ENCODE measurements around the gene TDRD12. TPM values are rescaled to one million over a fixed set of nuclear protein-coding genes. Genes with fewer than 3 reads are reported as not detected.

TDRD12 gene
- total RNA-seq, 1 experiment from 2014 or later, result 0.33 TPM

GRCh38 chr19:32748497-32748896 lies 28.9 kb downstream of the TDRD12 start:
- no peak overlapping the region for H3K27ac ChIP-seq (ENCODE audit: low read length)
- H3K4me1 ChIP-seq (ENCODE audit: control insufficient read depth, insufficient read depth, low read length), result no peaks in the 10 kb centered on the region
- H3K36me3 ChIP-seq (ENCODE audit: control insufficient read depth, insufficient read depth, low read length), result no peaks in the 10 kb centered on the region
- POLR2A ChIA-PET, result interaction anchor here (0.6 kb wide), 1 partner anchor 67 kb away, joined by 6 read pairs; no protein-coding TSS in a partner anchor
- BruUV-seq (replicated peaks), result no TSS peak
- CTCF ChIA-PET, result no interaction called here
- no peak; the same call in 1 of the 2 replicates for TF ChIP-seq CTCF (IDR thresholded peaks at IDR 0.05)
- no peak for TF ChIP-seq SIN3A (IDR thresholded peaks at IDR 0.05; ENCODE audit: borderline replicate concordance, insufficient read depth, low read depth, low read length)
- DNase-seq (ENCODE audit: low read depth, low spot score) (no peak), ATAC-seq (peak; percentile 75)
- no peaks in the 10 kb centered on the region; the same call in 1 of the 2 replicates for H3K27me3 ChIP-seq (ENCODE audit: control insufficient read depth, insufficient read depth, low read length)
- in situ Hi-C loops (cut with HindIII; ENCODE audit: low pct_unique_long_range_greater_than_20kb, low sequenced_read_pairs) (no loop called here), intact Hi-C loops (cut with micrococcal nuclease; ENCODE audit: unreplicated experiment) (no loop called here)
- no peak overlapping the region for H3K4me3 ChIP-seq (ENCODE audit: low read depth in 2 of 2, low read length in 2 of 2)
- H3K9me3 ChIP-seq (ENCODE audit: control insufficient read depth, insufficient read depth, low read depth, low read length), result no peaks in the 10 kb centered on the region

- BruUV-seq (replicated peaks), result no TSS peak
- no peaks in the 10 kb centered on the region for H3K9me3 ChIP-seq (ENCODE audit: control insufficient read depth, insufficient read depth, low read depth, low read length)
Observed at GRCh38 chr19:32748948-32749347, 29.4 kb downstream of the TDRD12 start.

More at GRCh38 chr19:32748948-32749347, 29.4 kb downstream of the TDRD12 start:
- DNase-seq (ENCODE audit: low read depth, low spot score) (no peak), ATAC-seq (no peak)
- intact Hi-C loops (cut with micrococcal nuclease; ENCODE audit: unreplicated experiment) (no loop called here), in situ Hi-C loops (cut with HindIII; ENCODE audit: low pct_unique_long_range_greater_than_20kb, low sequenced_read_pairs) (no loop called here)
- POLR2A ChIA-PET, result interaction anchor here (0.6 kb wide), 1 partner anchor 68 kb away, joined by 6 read pairs; no protein-coding TSS in a partner anchor
- H3K36me3 ChIP-seq (ENCODE audit: control insufficient read depth, insufficient read depth, low read length), result no peaks in the 10 kb centered on the region
- H3K27me3 ChIP-seq (ENCODE audit: control insufficient read depth, insufficient read depth, low read length), result no peaks in the 10 kb centered on the region; the same call in 1 of the 2 replicates
- H3K27ac ChIP-seq (ENCODE audit: low read length), result no peak overlapping the region
- H3K4me1 ChIP-seq (ENCODE audit: control insufficient read depth, insufficient read depth, low read length), result no peaks in the 10 kb centered on the region
- TF ChIP-seq CTCF (IDR thresholded peaks at IDR 0.05) (no peak), POLR2AphosphoS5 (IDR thresholded peaks at IDR 0.05; ENCODE audit: low read depth, low read length) (no peak), SIN3A (IDR thresholded peaks at IDR 0.05; ENCODE audit: borderline replicate concordance, insufficient read depth, low read depth, low read length) (no peak)
- TF ChIP-seq, protein P1, sequence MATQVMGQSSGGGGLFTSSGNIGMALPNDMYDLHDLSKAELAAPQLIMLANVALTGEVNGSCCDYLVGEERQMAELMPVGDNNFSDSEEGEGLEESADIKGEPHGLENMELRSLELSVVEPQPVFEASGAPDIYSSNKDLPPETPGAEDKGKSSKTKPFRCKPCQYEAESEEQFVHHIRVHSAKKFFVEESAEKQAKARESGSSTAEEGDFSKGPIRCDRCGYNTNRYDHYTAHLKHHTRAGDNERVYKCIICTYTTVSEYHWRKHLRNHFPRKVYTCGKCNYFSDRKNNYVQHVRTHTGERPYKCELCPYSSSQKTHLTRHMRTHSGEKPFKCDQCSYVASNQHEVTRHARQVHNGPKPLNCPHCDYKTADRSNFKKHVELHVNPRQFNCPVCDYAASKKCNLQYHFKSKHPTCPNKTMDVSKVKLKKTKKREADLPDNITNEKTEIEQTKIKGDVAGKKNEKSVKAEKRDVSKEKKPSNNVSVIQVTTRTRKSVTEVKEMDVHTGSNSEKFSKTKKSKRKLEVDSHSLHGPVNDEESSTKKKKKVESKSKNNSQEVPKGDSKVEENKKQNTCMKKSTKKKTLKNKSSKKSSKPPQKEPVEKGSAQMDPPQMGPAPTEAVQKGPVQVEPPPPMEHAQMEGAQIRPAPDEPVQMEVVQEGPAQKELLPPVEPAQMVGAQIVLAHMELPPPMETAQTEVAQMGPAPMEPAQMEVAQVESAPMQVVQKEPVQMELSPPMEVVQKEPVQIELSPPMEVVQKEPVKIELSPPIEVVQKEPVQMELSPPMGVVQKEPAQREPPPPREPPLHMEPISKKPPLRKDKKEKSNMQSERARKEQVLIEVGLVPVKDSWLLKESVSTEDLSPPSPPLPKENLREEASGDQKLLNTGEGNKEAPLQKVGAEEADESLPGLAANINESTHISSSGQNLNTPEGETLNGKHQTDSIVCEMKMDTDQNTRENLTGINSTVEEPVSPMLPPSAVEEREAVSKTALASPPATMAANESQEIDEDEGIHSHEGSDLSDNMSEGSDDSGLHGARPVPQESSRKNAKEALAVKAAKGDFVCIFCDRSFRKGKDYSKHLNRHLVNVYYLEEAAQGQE (IDR thresholded peaks at IDR 0.05; ENCODE audit: insufficient read depth in 1 of 2, low read depth in 2 of 2, low read length in 1 of 2), result no peak
- H3K4me3 ChIP-seq (ENCODE audit: low read depth in 2 of 2, low read length in 2 of 2), result no peak overlapping the region
- CTCF ChIA-PET, result no interaction called here

Measured in Panc1 (cell line).